H9 (cell line): Measurements from ENCODE around the gene AVEN. TPM values are rescaled to one million over a fixed set of nuclear protein-coding genes. Genes with fewer than 3 reads are reported as not detected.

Source experiments
- DNase-seq: peaks from one replicate; pipeline ENCODE4 v3.0.0-alpha.2; 2017
- H2AFZ ChIP-seq: one replicate; pipeline ENCODE4 v1.6.1; 2013; ENCODE audit warnings: mild to moderate bottlenecking, low read length, control low read depth, moderate library complexity
- H2AK5ac ChIP-seq: 2 replicates; pipeline ENCODE4 v1.6.1; 2013; ENCODE audit warnings: low read length, control low read depth, mixed read lengths; ENCODE audit not compliant: insufficient read length
- H2BK120ac ChIP-seq: one replicate; pipeline ENCODE4 v1.6.1; 2013; ENCODE audit warnings: low read depth, mild to moderate bottlenecking, low read length, control low read depth, inconsistent platforms; ENCODE audit not compliant: poor library complexity, severe bottlenecking
- H2BK12ac ChIP-seq: 2 replicates; pipeline ENCODE4 v1.6.1; 2013; ENCODE audit warnings: low read length, control low read depth, mixed read lengths, low read depth; ENCODE audit not compliant: insufficient read length
- H2BK15ac ChIP-seq: 2 replicates; pipeline ENCODE4 v1.6.1; 2013; ENCODE audit warnings: low read depth, low read length, control low read depth
- H2BK20ac ChIP-seq: one replicate; pipeline ENCODE4 v1.6.1; 2013; ENCODE audit warnings: low read depth, mild to moderate bottlenecking, low read length, control low read depth, inconsistent platforms; ENCODE audit not compliant: poor library complexity, severe bottlenecking
- H2BK5ac ChIP-seq: 2 replicates; pipeline ENCODE4 v1.6.1; 2013; ENCODE audit warnings: low read length, control low read depth, mixed read lengths; ENCODE audit not compliant: insufficient read length
- H3K14ac ChIP-seq: 2 replicates; pipeline ENCODE4 v1.6.1; 2013; ENCODE audit warnings: low read length, control low read depth; ENCODE audit not compliant: insufficient read depth
- H3K18ac ChIP-seq: 2 replicates; pipeline ENCODE4 v1.6.1; 2013; ENCODE audit warnings: low read depth, mild to moderate bottlenecking, mixed read lengths, low read length, control low read depth; ENCODE audit not compliant: insufficient read length
- H3K23ac ChIP-seq: 2 replicates; pipeline ENCODE4 v1.6.1; 2013; ENCODE audit warnings: low read length, control low read depth, mixed read lengths, low read depth; ENCODE audit not compliant: insufficient read length
- H3K23me2 ChIP-seq: 2 replicates; pipeline ENCODE4 v1.6.1; 2013; ENCODE audit warnings: low read depth, mild to moderate bottlenecking, mixed read lengths, low read length, control low read depth; ENCODE audit not compliant: insufficient read length, poor library complexity, severe bottlenecking
- H3K27ac ChIP-seq: 2 replicates; pipeline ENCODE4 v1.5.1; 2013; ENCODE audit warnings: low read length, control low read depth, mixed read lengths, low read depth; ENCODE audit not compliant: insufficient read length
- H3K27me3 ChIP-seq: 2 replicates; pipeline ENCODE4 v1.6.1; 2013; ENCODE audit warnings: low read length, control low read depth, inconsistent platforms; ENCODE audit not compliant: insufficient read depth
- H3K4ac ChIP-seq: 2 replicates; pipeline ENCODE4 v1.6.1; 2013; ENCODE audit warnings: low read depth, mild to moderate bottlenecking, control low read depth, inconsistent platforms, low read length, moderate library complexity
- H3K4me1 ChIP-seq: 2 replicates; pipeline ENCODE4 v1.6.1; 2013; ENCODE audit warnings: low read length, control low read depth, inconsistent platforms; ENCODE audit not compliant: insufficient read depth
- H3K4me2 ChIP-seq: 2 replicates; pipeline ENCODE4 v1.6.1; 2013; ENCODE audit warnings: low read length, control low read depth, mixed read lengths; ENCODE audit not compliant: insufficient read length, insufficient read depth
- H3K56ac ChIP-seq: 2 replicates; pipeline ENCODE4 v1.6.1; 2013; ENCODE audit warnings: low read depth, mild to moderate bottlenecking, mixed read lengths, low read length, control low read depth; ENCODE audit not compliant: insufficient read length
- H3K79me1 ChIP-seq: 2 replicates; pipeline ENCODE4 v1.6.1; 2013; ENCODE audit warnings: low read depth, mild to moderate bottlenecking, moderate library complexity, low read length, control low read depth, inconsistent platforms; ENCODE audit not compliant: insufficient read depth, poor library complexity, severe bottlenecking
- H3K79me2 ChIP-seq: 2 replicates; pipeline ENCODE4 v1.6.1; 2013; ENCODE audit warnings: low read length, control low read depth, inconsistent platforms; ENCODE audit not compliant: insufficient read depth
- H3K9ac ChIP-seq: 2 replicates; pipeline ENCODE4 v1.6.1; 2013; ENCODE audit warnings: low read length, control low read depth, mixed read lengths; ENCODE audit not compliant: insufficient read length; ENCODE audit errors: extremely low read depth
- H3K9me3 ChIP-seq: one replicate; pipeline ENCODE4 v1.6.1; 2013; ENCODE audit warnings: low read depth, low read length, inconsistent platforms; ENCODE audit not compliant: control insufficient read depth
- H3T11ph ChIP-seq: one replicate; pipeline ENCODE4 v1.6.1; 2013; ENCODE audit warnings: mild to moderate bottlenecking, low read length, control low read depth, inconsistent platforms
- H4K20me1 ChIP-seq: one replicate; pipeline ENCODE4 v1.6.1; 2013; ENCODE audit not compliant: control insufficient read depth, insufficient read length, insufficient read depth
- H4K5ac ChIP-seq: 2 replicates; pipeline ENCODE4 v1.6.1; 2013; ENCODE audit warnings: low read depth, mild to moderate bottlenecking, mixed read lengths, low read length, control low read depth; ENCODE audit not compliant: insufficient read length
- H4K8ac ChIP-seq: replicated peaks from 2 replicates; pipeline ENCODE4 v1.6.1; 2013; ENCODE audit warnings: low read length, control low read depth, mixed read lengths, low read depth; ENCODE audit not compliant: insufficient read length
- H4K91ac ChIP-seq: 2 replicates; pipeline ENCODE4 v1.6.1; 2013; ENCODE audit warnings: low read depth, mild to moderate bottlenecking, moderate library complexity, mixed read lengths, low read length, control low read depth; ENCODE audit not compliant: insufficient read length
- H3K27ac Mint-ChIP-seq, 3 experiments: 2 replicates in 2 of 3; 3 replicates in 1 of 3; pipeline ENCODE4 v1.8.0; 2020 to 2021; ENCODE audit warnings: mixed read lengths in 3 of 3, mild to moderate bottlenecking in 1 of 3, moderate library complexity in 1 of 3
- H3K27me3 Mint-ChIP-seq: 2 replicates; pipeline ENCODE4 v1.8.0; 2021; ENCODE audit warnings: low read depth, mild to moderate bottlenecking, moderate library complexity, mixed read lengths
- H3K36me3 Mint-ChIP-seq, 3 experiments: 2 replicates in 2 of 3; 3 replicates in 1 of 3; pipeline ENCODE4 v1.8.0; 2020 to 2021; ENCODE audit warnings: low read depth in 3 of 3, mixed read lengths in 3 of 3; ENCODE audit not compliant: insufficient read depth in 1 of 3
- H3K4me1 Mint-ChIP-seq, 2 experiments: 2 replicates each; pipeline ENCODE4 v1.8.0; 2020; ENCODE audit warnings: mixed read lengths in 2 of 2
- H3K4me3 Mint-ChIP-seq, 2 experiments: 2 replicates in 1 of 2; 3 replicates in 1 of 2; pipeline ENCODE4 v1.8.0; 2020 to 2021; ENCODE audit warnings: mild to moderate bottlenecking in 2 of 2, mixed read lengths in 2 of 2, moderate library complexity in 1 of 2
- H3K9me3 Mint-ChIP-seq, 2 experiments: 2 replicates in 1 of 2; 3 replicates in 1 of 2; pipeline ENCODE4 v1.8.0; 2020; ENCODE audit warnings: mild to moderate bottlenecking in 2 of 2, mixed read lengths in 2 of 2, moderate library complexity in 1 of 2
- CTCF ChIP-seq: fragments of 200-600 bp; sonication (generic); conservative IDR thresholded peaks from 3 replicates; pipeline ENCODE4 v1.8.0; 2021; ENCODE audit warnings: antibody characterized with exemption, mild to moderate bottlenecking
- WGBS: extraction: QIAGEN DNeasy Blood & Tissue Kit; methylation state at CpG from one replicate; pipeline ENCODE4 v1.1.7; 2013; ENCODE audit warnings: missing lambda C conversion rate, low lambda C conversion rate, mixed read lengths; ENCODE audit not compliant: insufficient read length; ENCODE audit errors: extremely low coverage; 5-methylcytosine and 5-hydroxymethylcytosine counted together
- total RNA-seq: library from RNA; stranded (reverse); gene quantifications from 2 replicates; pipeline ENCODE4 v1.2.1, GENCODE V29; 2021

AVEN gene
- total RNA-seq, 1 experiment from 2014 or later, result 16.1 TPM

GRCh38 chr15:34047893-34048775, 9.1 kb upstream of the AVEN start:
- WGBS, result no CpG with 5 or more reads among the region's 10 CpGs
- Histone ChIP-seq H2BK5ac (no peak overlapping the region), H2AK5ac (no peak overlapping the region), H2BK120ac (no peak overlapping the region), H3K4me2 (no peak overlapping the region), H3K18ac (no peak overlapping the region), H3K4me1 (no peaks in the 10 kb centered on the region; the same call in 1 of the 2 replicates), H3K23ac (no peak overlapping the region), H2BK15ac (no peak overlapping the region), H3K9me3 (no peaks in the 10 kb centered on the region), H3K14ac (no peak overlapping the region; the same call in 1 of the 2 replicates), H3K27me3 (no peaks in the 10 kb centered on the region), H3K56ac (no peak overlapping the region), H3K27ac (no peak overlapping the region), H2AFZ (no peak overlapping the region), H3K79me1 (no peaks in the 10 kb centered on the region), H2BK12ac (no peak overlapping the region), H2BK20ac (no peak overlapping the region), H3K4ac (no peak overlapping the region), H4K20me1 (no peaks in the 10 kb centered on the region), H3K79me2 (no peaks in the 10 kb centered on the region), H3K9ac (no peak overlapping the region), H4K5ac (no peak overlapping the region), H3T11ph (no peak overlapping the region), H4K8ac (no peak overlapping the region), H3K23me2 (no peaks in the 10 kb centered on the region), H4K91ac (no peak overlapping the region)
- H3K36me3 Mint-ChIP-seq, result peaks cover 0 to 14% (median 9%) of the 10 kb centered on the region in 3 experiments; a peak in 5 of 7 replicates
- H3K27ac Mint-ChIP-seq, result no peak overlapping the region
- TF ChIP-seq CTCF, result no peak
- peaks cover 7% of the 10 kb centered on the region; the same call in 1 of the 2 replicates for H3K27me3 Mint-ChIP-seq
- peaks cover 23 to 27% of the 10 kb centered on the region in 2 experiments for H3K9me3 Mint-ChIP-seq
- H3K4me3 Mint-ChIP-seq, result no peak overlapping the region
- DNase-seq, result no peak
- H3K4me1 Mint-ChIP-seq, result no peaks in the 10 kb centered on the region
